ENCODE measurements around the gene ARSI. TPM values are rescaled to one million over a fixed set of nuclear protein-coding genes. Genes with fewer than 3 reads are reported as not detected.

The ARSI gene
- total RNA-seq, 1 donor: 4.7 TPM

DNA sequence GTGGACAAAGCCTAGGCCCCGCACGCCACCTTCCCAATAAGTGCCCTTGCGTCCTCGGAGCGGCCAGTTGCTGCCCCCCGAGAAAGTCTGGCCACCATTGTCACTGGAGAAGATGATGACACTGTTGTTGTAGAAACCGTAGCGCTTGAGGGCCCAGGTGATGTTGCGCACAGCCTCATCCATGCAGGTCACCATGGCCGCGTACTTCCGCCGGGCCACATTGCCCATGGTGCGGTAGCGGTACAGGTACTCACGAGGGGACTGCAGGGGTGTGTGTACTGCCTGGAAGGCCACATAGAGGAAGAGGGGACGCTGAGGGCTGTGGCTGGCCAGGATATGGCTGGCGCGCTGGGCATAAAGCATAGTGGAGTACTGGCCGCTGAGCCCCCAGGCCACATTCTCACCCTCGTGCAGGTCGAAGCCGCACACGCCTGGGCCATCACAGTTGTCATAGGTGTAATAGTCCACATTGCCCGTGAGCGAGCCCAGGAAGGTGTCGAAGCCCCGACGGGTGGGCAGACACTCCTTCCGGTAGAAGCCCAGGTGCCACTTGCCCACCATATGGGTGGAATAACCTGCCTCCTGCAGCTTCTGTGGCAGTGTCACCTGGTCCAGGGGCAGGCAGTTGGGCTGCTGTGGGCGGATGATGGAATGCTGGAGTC, 4.6 kb downstream of the ARSI start:
- Histone ChIP-seq H3K4me2 (ENCODE audit: insufficient read depth, low read length) (no peak overlapping the region), H3K27ac (ENCODE audit: low read depth, low read length) (peak overlapping the region; percentile 91), H3K4me3 (ENCODE audit: insufficient read depth, low read length) (no peak overlapping the region)

GRCh38 chr5:150297236-150297890, 5.3 kb downstream of the ARSI start:
- H3K27ac ChIP-seq (ENCODE audit: low read depth, low read length): no peak overlapping the region
- no peak overlapping the region for H3K4me3 ChIP-seq (ENCODE audit: insufficient read depth, low read length)
- peaks cover 41% of the 10 kb centered on the region for H3K4me1 ChIP-seq (ENCODE audit: insufficient read depth, low read length)
- TF ChIP-seq, protein P1, sequence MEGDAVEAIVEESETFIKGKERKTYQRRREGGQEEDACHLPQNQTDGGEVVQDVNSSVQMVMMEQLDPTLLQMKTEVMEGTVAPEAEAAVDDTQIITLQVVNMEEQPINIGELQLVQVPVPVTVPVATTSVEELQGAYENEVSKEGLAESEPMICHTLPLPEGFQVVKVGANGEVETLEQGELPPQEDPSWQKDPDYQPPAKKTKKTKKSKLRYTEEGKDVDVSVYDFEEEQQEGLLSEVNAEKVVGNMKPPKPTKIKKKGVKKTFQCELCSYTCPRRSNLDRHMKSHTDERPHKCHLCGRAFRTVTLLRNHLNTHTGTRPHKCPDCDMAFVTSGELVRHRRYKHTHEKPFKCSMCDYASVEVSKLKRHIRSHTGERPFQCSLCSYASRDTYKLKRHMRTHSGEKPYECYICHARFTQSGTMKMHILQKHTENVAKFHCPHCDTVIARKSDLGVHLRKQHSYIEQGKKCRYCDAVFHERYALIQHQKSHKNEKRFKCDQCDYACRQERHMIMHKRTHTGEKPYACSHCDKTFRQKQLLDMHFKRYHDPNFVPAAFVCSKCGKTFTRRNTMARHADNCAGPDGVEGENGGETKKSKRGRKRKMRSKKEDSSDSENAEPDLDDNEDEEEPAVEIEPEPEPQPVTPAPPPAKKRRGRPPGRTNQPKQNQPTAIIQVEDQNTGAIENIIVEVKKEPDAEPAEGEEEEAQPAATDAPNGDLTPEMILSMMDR (IDR thresholded peaks at IDR 0.05; ENCODE audit: extremely low read depth, low read depth, low read length): no peak
- H4K20me1 ChIP-seq (ENCODE audit: insufficient read depth, low read length): no peaks in the 10 kb centered on the region
- DNase-seq (ENCODE audit: insufficient read length, low spot score, missing footprints): no peak
- H3K4me2 ChIP-seq (ENCODE audit: insufficient read depth, low read length): no peak overlapping the region
- H2AFZ ChIP-seq (ENCODE audit: low read length): no peak overlapping the region
- no peaks in the 10 kb centered on the region for H3K27me3 ChIP-seq (ENCODE audit: insufficient read depth, low read length)
- H3K79me2 ChIP-seq (ENCODE audit: insufficient read depth, low read length): no peaks in the 10 kb centered on the region
- no peaks in the 10 kb centered on the region for H3K9me3 ChIP-seq (ENCODE audit: low read depth, low read length)
- H3K36me3 ChIP-seq (ENCODE audit: insufficient read depth, low read length): peaks cover 3% of the 10 kb centered on the region

More for the DNA sequence above, 4.6 kb downstream of the ARSI start:
- Histone ChIP-seq H4K20me1 (ENCODE audit: insufficient read depth, low read length) (no peaks in the 10 kb centered on the region), H3K36me3 (ENCODE audit: insufficient read depth, low read length) (peaks cover 3% of the 10 kb centered on the region), H2AFZ (ENCODE audit: low read length) (no peak overlapping the region), H3K9me3 (ENCODE audit: low read depth, low read length) (no peaks in the 10 kb centered on the region), H3K27me3 (ENCODE audit: insufficient read depth, low read length) (no peaks in the 10 kb centered on the region), H3K4me1 (ENCODE audit: insufficient read depth, low read length) (peaks cover 41% of the 10 kb centered on the region), H3K79me2 (ENCODE audit: insufficient read depth, low read length) (no peaks in the 10 kb centered on the region)
- DNase-seq (ENCODE audit: insufficient read length, low spot score, missing footprints): no peak
- TF ChIP-seq, protein P1 (IDR thresholded peaks at IDR 0.05; ENCODE audit: extremely low read depth, low read depth, low read length): no peak

GRCh38 chr5:150296496-150296895, 6.2 kb downstream of the ARSI start:
- Histone ChIP-seq H3K4me1 (ENCODE audit: insufficient read depth, low read length) (peaks cover 44% of the 10 kb centered on the region), H3K27ac (ENCODE audit: low read depth, low read length) (no peak overlapping the region), H2AFZ (ENCODE audit: low read length) (no peak overlapping the region), H3K4me2 (ENCODE audit: insufficient read depth, low read length) (no peak overlapping the region), H3K9me3 (ENCODE audit: low read depth, low read length) (no peaks in the 10 kb centered on the region), H3K27me3 (ENCODE audit: insufficient read depth, low read length) (no peaks in the 10 kb centered on the region), H3K4me3 (ENCODE audit: insufficient read depth, low read length) (no peak overlapping the region), H4K20me1 (ENCODE audit: insufficient read depth, low read length) (no peaks in the 10 kb centered on the region), H3K79me2 (ENCODE audit: insufficient read depth, low read length) (no peaks in the 10 kb centered on the region), H3K36me3 (ENCODE audit: insufficient read depth, low read length) (peaks cover 3% of the 10 kb centered on the region)
- no peak for DNase-seq (ENCODE audit: insufficient read length, low spot score, missing footprints)
- TF ChIP-seq, protein P1 (IDR thresholded peaks at IDR 0.05; ENCODE audit: extremely low read depth, low read depth, low read length): no peak

GRCh38 chr5:150295741-150296486, 6.8 kb downstream of the ARSI start:
- Histone ChIP-seq H3K9me3 (ENCODE audit: low read depth, low read length) (no peaks in the 10 kb centered on the region), H3K4me1 (ENCODE audit: insufficient read depth, low read length) (peaks cover 43% of the 10 kb centered on the region), H4K20me1 (ENCODE audit: insufficient read depth, low read length) (no peaks in the 10 kb centered on the region), H3K79me2 (ENCODE audit: insufficient read depth, low read length) (no peaks in the 10 kb centered on the region), H3K27ac (ENCODE audit: low read depth, low read length) (peak overlapping the region; percentile 60), H3K4me3 (ENCODE audit: insufficient read depth, low read length) (no peak overlapping the region), H3K4me2 (ENCODE audit: insufficient read depth, low read length) (peak overlapping the region; percentile 22), H2AFZ (ENCODE audit: low read length) (no peak overlapping the region), H3K36me3 (ENCODE audit: insufficient read depth, low read length) (peaks cover 3% of the 10 kb centered on the region), H3K27me3 (ENCODE audit: insufficient read depth, low read length) (no peaks in the 10 kb centered on the region)
- TF ChIP-seq, protein P1 (IDR thresholded peaks at IDR 0.05; ENCODE audit: extremely low read depth, low read depth, low read length): no peak
- no peak for DNase-seq (ENCODE audit: insufficient read length, low spot score, missing footprints)

Data from osteoblast (primary cell).